Naive thymus-derived CD4-positive, alpha-beta T cell (primary cell): ENCODE measurements around the gene NCEH1. TPM values are rescaled to one million over a fixed set of nuclear protein-coding genes. Genes with fewer than 3 reads are reported as not detected.
A peak's percentile ranks its signal among the peaks of the same experiment; 100 is the strongest.

Source experiments
- ATAC-seq: fragments of 150-1000 bp; cut with Tn5 transposase; 2 replicates; pipeline ENCODE4 v1.10.0; 2021; ENCODE audit warnings: mild to moderate bottlenecking, moderate library complexity
- CTCF ChIA-PET: fragments of 350-600 bp; sonication (Branson Sonifier 250); formaldehyde crosslinking; loops from one replicate; lab custom pipeline; 2021; ENCODE audit warnings: antibody characterized with exemption; lab: Charles Lee
- POLR2A ChIA-PET: fragments of 350-600 bp; sonication (Branson Sonifier 250); formaldehyde crosslinking; loops from one replicate; lab custom pipeline; 2021; ENCODE audit warnings: antibody characterized with exemption, inconsistent platforms; lab: Charles Lee
- DNase-seq, 9 donors: peaks; one replicate each; pipeline versions ENCODE4 v3.0.0 to v3.0.0-alpha.2; 2020 to 2022; ENCODE audit warnings: mixed read lengths in 1 of 9
- H3K27ac ChIP-seq: one replicate; pipeline ENCODE4 v1.7.0; 2013; ENCODE audit warnings: mild to moderate bottlenecking, low read depth, low read length, moderate library complexity
- H3K27me3 ChIP-seq, 2 donors: one replicate each; pipeline ENCODE4 v1.7.0; 2013; ENCODE audit warnings: low read length in 2 of 2, mild to moderate bottlenecking in 2 of 2, moderate library complexity in 2 of 2; ENCODE audit not compliant: control insufficient read depth in 2 of 2, insufficient read depth in 2 of 2
- H3K36me3 ChIP-seq, 3 experiments: 1 replicate in 2 of 3; 2 replicates in 1 of 3; pipeline ENCODE4 v1.7.0; 2013; ENCODE audit warnings: low read length in 3 of 3, mild to moderate bottlenecking in 3 of 3, moderate library complexity in 1 of 3; ENCODE audit not compliant: insufficient read depth in 3 of 3, control insufficient read depth in 2 of 3
- H3K4me1 ChIP-seq, 2 donors: one replicate each; pipeline ENCODE4 v1.7.0; 2013; ENCODE audit warnings: low read length in 2 of 2, mild to moderate bottlenecking in 2 of 2, moderate library complexity in 1 of 2; ENCODE audit not compliant: control insufficient read depth in 2 of 2, insufficient read depth in 2 of 2
- H3K4me3 ChIP-seq: 2 replicates; pipeline ENCODE4 v1.7.0; 2013; ENCODE audit warnings: mild to moderate bottlenecking, low read length
- H3K9me3 ChIP-seq, 3 experiments: 1 replicate in 2 of 3; 2 replicates in 1 of 3; pipeline ENCODE4 v1.7.0; 2013; ENCODE audit warnings: low read length in 3 of 3; ENCODE audit not compliant: control insufficient read depth in 2 of 3
- H3K27ac Mint-ChIP-seq, 9 donors: one replicate each; pipeline ENCODE4 v1.8.0; 2020 to 2022; ENCODE audit warnings: mixed read lengths in 9 of 9, mild to moderate bottlenecking in 8 of 9, moderate library complexity in 5 of 9, inconsistent platforms in 2 of 9
- H3K27me3 Mint-ChIP-seq, 5 donors: one replicate each; pipeline ENCODE4 v1.8.0; 2021 to 2022; ENCODE audit warnings: mixed read lengths in 5 of 5, mild to moderate bottlenecking in 1 of 5
- H3K36me3 Mint-ChIP-seq, 5 donors: one replicate each; pipeline ENCODE4 v1.8.0; 2020 to 2022; ENCODE audit warnings: mixed read lengths in 5 of 5, mild to moderate bottlenecking in 3 of 5, inconsistent platforms in 1 of 5
- H3K4me1 Mint-ChIP-seq, 7 donors: one replicate each; pipeline ENCODE4 v1.8.0; 2020 to 2022; ENCODE audit warnings: mixed read lengths in 7 of 7, mild to moderate bottlenecking in 3 of 7, inconsistent platforms in 1 of 7
- H3K4me3 Mint-ChIP-seq, 10 donors: one replicate each; pipeline ENCODE4 v1.8.0; 2020 to 2022; ENCODE audit warnings: mild to moderate bottlenecking in 10 of 10, mixed read lengths in 10 of 10, moderate library complexity in 6 of 10, inconsistent platforms in 2 of 10
- H3K9me3 Mint-ChIP-seq, 11 donors: one replicate each; pipeline ENCODE4 v1.8.0; 2020 to 2022; ENCODE audit warnings: mixed read lengths in 11 of 11, mild to moderate bottlenecking in 4 of 11, inconsistent platforms in 1 of 11, moderate library complexity in 1 of 11
- intact Hi-C, 2 donors: fragments of 100-400 bp; cut with micrococcal nuclease; formaldehyde crosslinking; loops; one replicate each; pipeline ENCODE4 v1.15.1; 2023
- polyA plus RNA-seq, 2 donors: library from polyadenylated mRNA; unstranded; fragments of 300-500 nt; fragmentation: Illumina TruSeq; gene quantifications; one replicate each; pipeline ENCODE4 v1.2.3, GENCODE V29; 2021
- total RNA-seq, 6 experiments: library from RNA in 5 of 6; stranded (reverse) in 5 of 6; gene quantifications; 1 replicate in 5 of 6; 2 replicates in 1 of 6; pipeline ENCODE4 v1.2.3 and lab custom pipeline; 2021 to 2026

The NCEH1 gene
- total and polyA plus RNA-seq, 7 experiments from 2014 or later, result 1.2 to 8.9 (median 3.5) TPM

DNA sequence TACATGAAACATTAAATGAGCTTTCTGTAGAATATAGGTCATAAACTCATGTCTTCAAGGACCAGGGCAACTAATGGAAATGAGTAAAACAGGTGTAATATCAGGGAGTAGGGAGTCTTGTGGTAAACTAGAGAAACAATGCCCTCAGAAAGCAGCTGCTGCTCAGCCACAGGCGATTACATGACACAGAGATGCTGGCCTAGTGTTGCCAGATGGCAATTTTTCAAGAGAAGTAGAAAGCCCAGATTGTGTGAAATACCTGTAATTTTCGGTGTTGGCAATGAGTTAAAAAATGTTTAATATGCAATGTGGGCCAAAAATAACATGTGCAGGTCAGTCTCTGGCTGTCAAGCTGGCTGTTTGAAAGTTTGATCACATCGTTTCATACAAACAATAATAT lies 23.4 kb downstream of the NCEH1 start:
- H3K27ac ChIP-seq, result no peak overlapping the region
- H3K4me1 ChIP-seq, result peaks cover 0 to 2% of the 10 kb centered on the region in 2 donors
- Mint-ChIP-seq H3K36me3 (peaks cover 0 to 18% (median 1%) of the 10 kb centered on the region in 5 donors), H3K4me3 (no peak overlapping the region), H3K27ac (no peak overlapping the region), H3K4me1 (peaks cover 2 to 27% (median 6%) of the 10 kb centered on the region in 7 donors), H3K9me3 (no peaks in the 10 kb centered on the region), H3K27me3 (no peaks in the 10 kb centered on the region)
- ATAC-seq (no peak), DNase-seq (no peak)
- H3K27me3 ChIP-seq, result no peaks in the 10 kb centered on the region
- H3K4me3 ChIP-seq, result no peak overlapping the region
- H3K36me3 ChIP-seq, result no peaks in the 10 kb centered on the region
- intact Hi-C loops, result no loop called here
- ChIA-PET POLR2A (no interaction called here), CTCF (no interaction called here)
- H3K9me3 ChIP-seq, result no peaks in the 10 kb centered on the region

DNA sequence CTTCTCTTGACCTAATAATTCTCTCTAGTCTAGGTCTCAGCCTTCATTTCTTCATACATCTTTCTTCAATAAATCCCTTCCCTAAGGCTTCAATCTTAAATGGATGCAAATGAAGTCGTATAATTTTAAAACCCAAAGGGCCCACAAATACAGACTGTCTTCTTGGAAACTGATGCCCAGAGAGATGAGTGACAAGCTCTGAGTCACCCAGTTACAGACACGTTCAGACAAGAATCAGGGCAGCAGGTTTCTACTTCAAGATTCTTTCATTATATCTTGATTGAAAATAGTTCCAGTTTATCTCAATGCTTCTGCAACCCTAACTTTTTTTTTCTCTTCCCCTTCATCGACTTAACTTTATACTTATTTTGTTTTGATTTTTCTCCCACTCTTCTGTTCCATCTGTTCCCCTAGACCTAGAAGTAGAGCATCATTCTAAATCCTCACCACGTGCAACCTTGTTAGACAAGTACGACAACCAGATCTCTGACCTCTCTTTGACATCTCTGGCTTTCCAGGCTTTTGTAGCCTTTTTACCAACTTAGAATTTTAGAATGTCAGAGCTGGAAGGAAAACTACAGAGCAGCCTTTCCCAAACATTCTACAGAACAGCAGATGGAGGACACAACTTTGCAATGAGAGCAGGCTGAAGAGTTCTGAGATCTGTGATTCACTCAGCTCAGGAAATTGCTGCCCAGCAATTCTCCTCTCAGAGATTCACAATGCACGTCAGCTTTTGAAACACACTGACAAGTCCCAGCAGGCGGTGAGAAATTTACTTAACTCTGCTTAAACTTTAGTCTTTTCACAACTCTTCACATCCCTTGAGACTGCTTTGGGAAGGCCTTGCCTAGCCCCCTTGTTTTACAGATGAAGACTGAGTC lies 25.3 kb downstream of the NCEH1 start:
- H3K9me3 ChIP-seq, result no peaks in the 10 kb centered on the region
- H3K36me3 Mint-ChIP-seq, result peaks cover 0 to 16% (median 2%) of the 10 kb centered on the region in 5 donors
- no peaks in the 10 kb centered on the region for H3K27me3 ChIP-seq
- peak overlapping the region in 1 of 10 donors; percentile 14 for H3K4me3 Mint-ChIP-seq
- DNase-seq (no peak), ATAC-seq (no peak)
- H3K4me3 ChIP-seq, result no peak overlapping the region
- POLR2A ChIA-PET, result no interaction called here
- H3K27ac ChIP-seq, result no peak overlapping the region
- no peaks in the 10 kb centered on the region for H3K4me1 ChIP-seq
- H3K27ac Mint-ChIP-seq, result peak overlapping the region in 2 of 9 donors; percentile 3 to 69
- no peaks in the 10 kb centered on the region for H3K9me3 Mint-ChIP-seq
- peaks cover 0 to 20% (median 0%) of the 10 kb centered on the region in 7 donors for H3K4me1 Mint-ChIP-seq
- H3K27me3 Mint-ChIP-seq, result no peaks in the 10 kb centered on the region
- CTCF ChIA-PET, result no interaction called here
- intact Hi-C loops, result no loop called here
- no peaks in the 10 kb centered on the region for H3K36me3 ChIP-seq

DNA sequence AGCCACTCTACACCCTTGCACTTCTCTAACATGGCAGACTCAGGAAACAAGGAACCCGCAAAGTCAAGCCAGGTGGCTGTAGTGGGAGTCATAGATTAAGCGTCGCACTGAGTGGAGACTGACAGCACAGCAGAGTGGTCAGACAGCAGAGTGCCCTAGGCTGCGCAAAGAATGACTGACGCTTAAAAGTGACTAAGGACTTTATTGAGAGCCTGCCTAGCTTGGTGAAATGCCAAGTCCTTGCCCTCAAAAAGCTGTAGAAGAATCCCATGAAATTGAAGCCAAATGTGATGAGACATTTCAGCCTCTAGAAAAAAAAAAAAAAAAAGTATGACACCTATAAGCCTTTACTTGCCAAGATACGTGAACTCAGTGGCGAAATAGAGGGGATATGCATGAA lies 30.2 kb downstream of the NCEH1 start:
- Histone ChIP-seq H3K4me1 (no peaks in the 10 kb centered on the region), H3K9me3 (no peaks in the 10 kb centered on the region), H3K4me3 (no peak overlapping the region), H3K27ac (no peak overlapping the region), H3K36me3 (no peaks in the 10 kb centered on the region), H3K27me3 (no peaks in the 10 kb centered on the region)
- Mint-ChIP-seq H3K27ac (no peak overlapping the region), H3K27me3 (no peaks in the 10 kb centered on the region), H3K4me1 (peaks cover 0 to 22% (median 6%) of the 10 kb centered on the region in 7 donors), H3K4me3 (no peak overlapping the region), H3K9me3 (peaks cover 0 to 1% (median 0%) of the 10 kb centered on the region in 11 donors), H3K36me3 (peaks cover 0 to 23% (median 5%) of the 10 kb centered on the region in 5 donors)
- no peak for ATAC-seq
- intact Hi-C loops, result no loop called here
- CTCF ChIA-PET, result no interaction called here
- POLR2A ChIA-PET, result no interaction called here
- DNase-seq, result no peak

DNA sequence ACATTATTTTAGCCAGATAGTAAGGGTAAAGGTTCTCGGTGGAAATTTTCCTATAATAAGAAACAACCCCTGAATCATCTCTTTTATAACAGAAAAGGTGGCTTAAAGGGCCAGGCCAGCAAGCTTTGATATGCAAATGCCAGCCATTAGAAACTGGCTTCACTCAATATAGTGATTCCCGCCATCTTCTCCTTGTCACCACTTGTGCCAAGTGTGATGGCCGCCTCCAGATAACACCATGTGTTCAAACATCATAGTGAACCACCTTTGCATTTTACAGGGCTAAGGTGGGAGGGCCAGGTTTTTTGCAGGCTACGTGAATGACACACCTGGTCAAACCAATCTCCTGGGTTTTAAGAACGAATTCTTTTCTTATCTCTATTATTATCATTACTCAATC lies 31.3 kb downstream of the NCEH1 start:
- intact Hi-C loops, result loop anchor here in 1 of 2 donors (10.0 kb wide), 1 partner anchor 365 kb away; no protein-coding TSS in a partner anchor
- DNase-seq (no peak), ATAC-seq (no peak)
- Mint-ChIP-seq H3K4me1 (peaks cover 0 to 20% (median 6%) of the 10 kb centered on the region in 7 donors), H3K27ac (no peak overlapping the region), H3K9me3 (peaks cover 0 to 1% (median 0%) of the 10 kb centered on the region in 11 donors), H3K27me3 (no peaks in the 10 kb centered on the region), H3K36me3 (peaks cover 0 to 19% (median 5%) of the 10 kb centered on the region in 5 donors), H3K4me3 (no peak overlapping the region)
- Histone ChIP-seq H3K9me3 (no peaks in the 10 kb centered on the region), H3K36me3 (no peaks in the 10 kb centered on the region), H3K27me3 (no peaks in the 10 kb centered on the region), H3K27ac (no peak overlapping the region), H3K4me1 (no peaks in the 10 kb centered on the region), H3K4me3 (no peak overlapping the region)
- CTCF ChIA-PET, result no interaction called here
- POLR2A ChIA-PET, result no interaction called here

DNA sequence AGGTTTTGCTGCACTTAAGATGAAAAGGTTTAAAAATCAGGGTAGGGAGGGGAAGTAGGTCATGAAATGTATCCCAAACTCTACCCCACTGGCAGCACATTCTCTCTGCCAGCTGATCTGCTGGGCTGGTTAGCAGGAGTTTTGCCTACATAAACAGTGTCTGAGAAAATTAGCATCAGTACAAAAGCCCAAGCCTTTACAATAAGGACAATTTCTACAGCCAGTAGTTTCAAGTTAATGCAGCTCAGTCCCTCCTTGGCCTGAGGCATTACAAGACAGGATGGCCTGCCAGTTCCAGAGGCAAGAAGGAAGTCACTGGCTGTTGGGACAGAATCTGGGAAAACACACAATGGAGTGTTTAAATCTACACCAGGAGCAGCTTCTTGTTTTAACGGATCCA lies 32.8 kb downstream of the NCEH1 start:
- CTCF ChIA-PET, result interaction anchor here (1.4 kb wide), 1 partner anchor 10 kb away, joined by 5 read pairs; no protein-coding TSS in a partner anchor
- peaks cover 0 to 16% (median 5%) of the 10 kb centered on the region in 5 donors for H3K36me3 Mint-ChIP-seq
- Histone ChIP-seq H3K27ac (no peak overlapping the region), H3K4me3 (no peak overlapping the region), H3K36me3 (no peaks in the 10 kb centered on the region), H3K4me1 (no peaks in the 10 kb centered on the region), H3K9me3 (no peaks in the 10 kb centered on the region), H3K27me3 (no peaks in the 10 kb centered on the region)
- no peak for DNase-seq
- H3K4me3 Mint-ChIP-seq, result no peak overlapping the region
- H3K9me3 Mint-ChIP-seq, result peaks cover 0 to 1% (median 0%) of the 10 kb centered on the region in 11 donors
- no peak for ATAC-seq
- intact Hi-C loops, result loop anchor here in 1 of 2 donors (10.0 kb wide), 1 partner anchor 367 kb away; no protein-coding TSS in a partner anchor
- H3K27me3 Mint-ChIP-seq, result no peaks in the 10 kb centered on the region
- H3K27ac Mint-ChIP-seq, result no peak overlapping the region
- peaks cover 0 to 19% (median 6%) of the 10 kb centered on the region in 7 donors for H3K4me1 Mint-ChIP-seq
- POLR2A ChIA-PET, result interaction anchor here (0.5 kb wide), 1 partner anchor 66 kb away, joined by 4 read pairs; no protein-coding TSS in a partner anchor

DNA sequence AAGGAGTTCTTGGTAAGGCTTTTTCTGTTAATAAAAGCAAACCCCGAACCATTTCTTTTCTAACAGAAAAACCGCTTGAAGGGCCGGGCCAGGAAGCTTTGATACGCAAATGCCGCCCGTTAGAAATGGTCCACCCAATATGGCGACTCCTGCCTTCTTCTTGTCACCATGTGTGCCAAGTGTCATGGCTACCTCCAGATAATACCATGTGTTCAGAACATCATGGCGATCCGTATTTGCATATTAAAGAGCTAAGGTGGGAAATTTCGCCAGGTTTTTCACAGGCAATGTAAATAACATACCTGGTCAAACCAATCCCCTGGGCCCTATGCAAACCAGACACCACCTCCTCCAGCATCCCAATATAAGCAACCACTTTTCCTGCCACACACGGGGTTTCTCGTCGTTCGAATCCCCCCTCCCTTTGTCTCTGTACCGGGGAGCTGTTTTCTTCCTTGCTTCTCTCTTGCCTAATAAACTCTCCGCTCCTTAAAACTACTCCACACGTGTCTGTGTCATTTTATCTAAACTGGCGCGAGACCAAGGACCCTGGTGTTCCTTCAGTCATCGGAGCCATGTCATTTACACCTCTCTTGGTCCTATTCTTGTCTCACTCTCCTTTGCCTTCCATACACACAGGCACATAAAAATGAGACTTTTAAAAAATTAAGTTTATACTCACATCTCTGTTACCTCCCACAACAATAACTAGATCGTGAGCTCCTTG lies 34.5 kb downstream of the NCEH1 start:
- Mint-ChIP-seq H3K4me1 (peaks cover 0 to 21% (median 6%) of the 10 kb centered on the region in 7 donors), H3K36me3 (peaks cover 0 to 11% (median 5%) of the 10 kb centered on the region in 5 donors), H3K27me3 (no peaks in the 10 kb centered on the region), H3K9me3 (peaks cover 0 to 1% (median 0%) of the 10 kb centered on the region in 11 donors), H3K27ac (peak overlapping the region in 1 of 9 donors; percentile 50), H3K4me3 (no peak overlapping the region)
- H3K36me3 ChIP-seq, result no peaks in the 10 kb centered on the region
- DNase-seq, result no peak
- intact Hi-C loops, result loop anchor here in 1 of 2 donors (10.0 kb wide), 1 partner anchor 368 kb away; no protein-coding TSS in a partner anchor
- H3K4me3 ChIP-seq, result no peak overlapping the region
- no peak for ATAC-seq
- POLR2A ChIA-PET, result interaction anchor here (0.8 kb wide), 1 partner anchor 16 kb away, joined by 3 read pairs; no protein-coding TSS in a partner anchor
- no peaks in the 10 kb centered on the region for H3K4me1 ChIP-seq
- H3K27me3 ChIP-seq, result no peaks in the 10 kb centered on the region
- no peak overlapping the region for H3K27ac ChIP-seq
- H3K9me3 ChIP-seq, result no peaks in the 10 kb centered on the region
- CTCF ChIA-PET, result interaction anchor here (0.6 to 1.7 kb wide), 5 partner anchors 9 to 346 kb away, joined by 3 to 8 read pairs (median 3); no protein-coding TSS in a partner anchor
